H1 (cell line): ENCODE measurements around the gene INPPL1. TPM values are rescaled to one million over a fixed set of nuclear protein-coding genes. Genes with fewer than 3 reads are reported as not detected.

Source experiments
- CTCF ChIA-PET: fragments of 300-600 bp; sonication (Branson Sonifier 250); formaldehyde crosslinking; loops from one replicate; lab custom pipeline; 2021; ENCODE audit not compliant: partially characterized antibody; lab: Charles Lee
- POLR2A ChIA-PET: fragments of 300-600 bp; sonication (Branson Sonifier 250); formaldehyde crosslinking; loops from one replicate; lab custom pipeline; 2021; ENCODE audit warnings: inconsistent platforms; ENCODE audit not compliant: partially characterized antibody; lab: Charles Lee
- DNase-seq, 2 experiments: peaks; one replicate each; pipeline versions ENCODE4 v3.0.0 to v3.0.0-alpha.2; 2010 to 2022; ENCODE audit warnings: low spot score in 2 of 2, low read depth in 1 of 2, mixed read lengths in 1 of 2
- FAIRE-seq: peaks from 2 replicates; lab custom pipeline; 2011; peaks lifted over from hg19 to GRCh38; lab: Jason Lieb, UNC
- H2AFZ ChIP-seq: 2 replicates; pipeline ENCODE4 v1.8.1; 2012; ENCODE audit warnings: low read length, inconsistent platforms
- H2AK5ac ChIP-seq: 2 replicates; pipeline ENCODE4 v1.6.1; 2013; ENCODE audit warnings: low read depth, low read length
- H2BK120ac ChIP-seq: replicated peaks from 2 replicates; pipeline ENCODE3; 2013; ENCODE audit warnings: low read depth, low read length, inconsistent platforms
- H2BK12ac ChIP-seq: 2 replicates; pipeline ENCODE4 v1.6.1; 2013; ENCODE audit warnings: low read depth, low read length
- H2BK15ac ChIP-seq: 2 replicates; pipeline ENCODE4 v1.6.1; 2013; ENCODE audit warnings: low read length
- H2BK20ac ChIP-seq: 2 replicates; pipeline ENCODE4 v1.6.1; 2013; ENCODE audit warnings: low read length
- H2BK5ac ChIP-seq: 2 replicates; pipeline ENCODE4 v1.6.1; 2013; ENCODE audit warnings: low read depth, low read length
- H3K14ac ChIP-seq: 2 replicates; pipeline ENCODE4 v1.6.1; 2013; ENCODE audit warnings: inconsistent platforms; ENCODE audit not compliant: insufficient read length
- H3K18ac ChIP-seq: 2 replicates; pipeline ENCODE4 v1.6.1; 2013; ENCODE audit warnings: low read length; ENCODE audit errors: extremely low read depth
- H3K23ac ChIP-seq: 2 replicates; pipeline ENCODE4 v1.6.1; 2013; ENCODE audit warnings: inconsistent platforms; ENCODE audit not compliant: insufficient read length
- H3K23me2 ChIP-seq: 2 replicates; pipeline ENCODE4 v1.6.1; 2013; ENCODE audit warnings: low read depth, low read length
- H3K27ac ChIP-seq: 2 replicates; pipeline ENCODE4 v1.6.1; 2011; ENCODE audit warnings: low read depth, low read length, inconsistent platforms
- H3K27me3 ChIP-seq, 4 experiments: replicated peaks in 1 of 4; 1 replicate in 1 of 4; 2 replicates in 3 of 4; pipeline versions ENCODE4 v1.6.1 to v1.8.1; 2011 to 2013; ENCODE audit warnings: low read length in 3 of 4, mild to moderate bottlenecking in 3 of 4, inconsistent platforms in 2 of 4, mixed read lengths in 2 of 4, moderate library complexity in 1 of 4; ENCODE audit not compliant: control insufficient read depth in 3 of 4, insufficient read depth in 3 of 4; ENCODE audit errors: extremely low read depth in 1 of 4
- H3K36me3 ChIP-seq, 4 experiments: 2 replicates each; pipeline versions ENCODE4 v1.6.1 to v1.8.1; 2011 to 2013; ENCODE audit warnings: mild to moderate bottlenecking in 4 of 4, low read length in 3 of 4, moderate library complexity in 2 of 4, control low read depth in 1 of 4, inconsistent platforms in 1 of 4; ENCODE audit not compliant: insufficient read depth in 4 of 4, control insufficient read depth in 2 of 4
- H3K4ac ChIP-seq: replicated peaks from 2 replicates; pipeline ENCODE3; 2013; ENCODE audit warnings: low read length, low read depth, mixed read lengths, inconsistent platforms; ENCODE audit not compliant: insufficient read length
- H3K4me1 ChIP-seq, 4 experiments: replicated peaks in 1 of 4; 1 replicate in 1 of 4; 2 replicates in 3 of 4; pipeline versions ENCODE4 v1.6.1 to v1.8.1; 2011 to 2013; ENCODE audit warnings: low read length in 3 of 4, inconsistent platforms in 2 of 4, mixed read lengths in 1 of 4; ENCODE audit not compliant: insufficient read depth in 4 of 4, control insufficient read depth in 3 of 4
- H3K4me2 ChIP-seq, 2 experiments: 2 replicates each; pipeline versions ENCODE4 v1.6.1 to v1.8.1; 2011 to 2013; ENCODE audit warnings: low read depth in 2 of 2, low read length in 2 of 2, control low read depth in 1 of 2, inconsistent platforms in 1 of 2, mild to moderate bottlenecking in 1 of 2; ENCODE audit not compliant: insufficient read depth in 1 of 2
- H3K4me3 ChIP-seq, 4 experiments: fragments of 200-600, 300-600 bp in 1 of 4; sonication (generic), shearing (Covaris generic), sonication (Bioruptor Twin) in 1 of 4; 2 replicates each; pipeline versions ENCODE4 v1.5.1 to v1.8.1; 2011 to 2016; ENCODE audit warnings: low read length in 4 of 4, low read depth in 3 of 4, control low read depth in 2 of 4, inconsistent platforms in 2 of 4, mild to moderate bottlenecking in 2 of 4, mixed read lengths in 1 of 4, moderate library complexity in 1 of 4; ENCODE audit not compliant: insufficient read depth in 2 of 4; ENCODE audit errors: extremely low read depth in 1 of 4
- H3K56ac ChIP-seq: replicated peaks from 2 replicates; pipeline ENCODE3; 2013; ENCODE audit warnings: low read depth, mild to moderate bottlenecking, mixed read lengths, low read length, inconsistent platforms; ENCODE audit not compliant: insufficient read length
- H3K79me1 ChIP-seq: 2 replicates; pipeline ENCODE4 v1.6.1; 2013; ENCODE audit warnings: low read depth, low read length, control low read depth
- H3K79me2 ChIP-seq, 2 experiments: 2 replicates each; pipeline versions ENCODE4 v1.6.1 to v1.8.1; 2012 to 2013; ENCODE audit warnings: low read length in 2 of 2, mild to moderate bottlenecking in 2 of 2, inconsistent platforms in 1 of 2; ENCODE audit not compliant: insufficient read depth in 2 of 2, control insufficient read depth in 1 of 2
- H3K9ac ChIP-seq, 4 experiments: replicated peaks in 1 of 4; 1 replicate in 1 of 4; 2 replicates in 3 of 4; pipeline versions ENCODE4 v1.6.1 to v1.8.1; 2011 to 2013; ENCODE audit warnings: low read depth in 3 of 4, low read length in 3 of 4, control low read depth in 2 of 4, mild to moderate bottlenecking in 2 of 4, moderate library complexity in 2 of 4, inconsistent platforms in 1 of 4; ENCODE audit errors: extremely low read depth in 1 of 4
- H3K9me3 ChIP-seq, 2 experiments: 2 replicates each; pipeline versions ENCODE4 v1.6.1 to v1.8.1; 2012 to 2013; ENCODE audit warnings: mild to moderate bottlenecking in 2 of 2, moderate library complexity in 2 of 2, control low read depth in 1 of 2, inconsistent platforms in 1 of 2, low read depth in 1 of 2, low read length in 1 of 2, mixed read lengths in 1 of 2; ENCODE audit not compliant: insufficient read depth in 2 of 2
- H4K20me1 ChIP-seq, 2 experiments: replicated peaks in 1 of 2; 2 replicates each; pipeline versions ENCODE3 to v1.8.1; 2011 to 2013; ENCODE audit warnings: inconsistent platforms in 2 of 2, low read length in 2 of 2, mild to moderate bottlenecking in 1 of 2; ENCODE audit not compliant: insufficient read depth in 2 of 2, control insufficient read depth in 1 of 2
- H4K5ac ChIP-seq: 2 replicates; pipeline ENCODE4 v1.6.1; 2013; ENCODE audit warnings: low read length, low read depth, mixed read lengths, inconsistent platforms; ENCODE audit not compliant: insufficient read length
- H4K8ac ChIP-seq: 2 replicates; pipeline ENCODE4 v1.8.0; 2013; ENCODE audit warnings: mild to moderate bottlenecking, moderate library complexity, low read length, inconsistent platforms; ENCODE audit not compliant: insufficient read depth; ENCODE audit errors: extremely low read depth
- H4K91ac ChIP-seq: replicated peaks from 2 replicates; pipeline ENCODE3; 2013; ENCODE audit warnings: low read length, mixed read lengths, inconsistent platforms; ENCODE audit not compliant: insufficient read length
- PHF8 ChIP-seq: fragments of 200-600 bp; sonication (generic); conservative IDR thresholded peaks from 2 replicates; pipeline ENCODE4 v1.7.1; 2012; ENCODE audit warnings: low read depth, mild to moderate bottlenecking, inconsistent platforms, low read length, moderate library complexity
- WGBS, 2 experiments: shearing (Covaris generic) in 1 of 2; methylation state at CpG; one replicate each; pipeline versions ENCODE4 v1.1.6 to v1.1.7; 2013 to 2015; ENCODE audit warnings: low lambda C conversion rate in 2 of 2, mixed read lengths in 2 of 2, inconsistent platforms in 1 of 2, low coverage in 1 of 2, missing lambda C conversion rate in 1 of 2; ENCODE audit not compliant: insufficient replicate concordance in 2 of 2, insufficient coverage in 1 of 2, insufficient read length in 1 of 2; ENCODE audit errors: extremely low coverage in 1 of 2, missing lambda C conversion rate in 1 of 2; 5-methylcytosine and 5-hydroxymethylcytosine counted together
- polyA plus RNA-seq, 7 experiments: library from polyadenylated mRNA; depleted of rRNA in 3 of 7; stranded (reverse) in 5 of 7; unstranded in 2 of 7; fragments of >200 nt in 5 of 7; fragments of 200-250 nt in 2 of 7; gene quantifications; 1 replicate in 5 of 7; 2 replicates in 1 of 7; 4 replicates in 1 of 7; pipeline versions ENCODE4 v1.2.1 to v1.2.3, GENCODE V29; 2011 to 2013; ENCODE audit warnings: missing spikeins in 2 of 7, mixed read lengths in 2 of 7
- total RNA-seq: library from RNA; stranded (reverse); fragmentation: NEBNext Ultra II Directional; extraction: Animal tissue kit (Norgen Biotek cat#: 25700); gene quantifications from 2 replicates; pipeline ENCODE4 v1.2.1, GENCODE V29; 2021

INPPL1 gene
- total and polyA plus RNA-seq, 2 of the 8 experiments (the other 6 are each of a cell fraction or from before 2014, with no cell fraction given) = 54.5 to 79.5 TPM

DNA sequence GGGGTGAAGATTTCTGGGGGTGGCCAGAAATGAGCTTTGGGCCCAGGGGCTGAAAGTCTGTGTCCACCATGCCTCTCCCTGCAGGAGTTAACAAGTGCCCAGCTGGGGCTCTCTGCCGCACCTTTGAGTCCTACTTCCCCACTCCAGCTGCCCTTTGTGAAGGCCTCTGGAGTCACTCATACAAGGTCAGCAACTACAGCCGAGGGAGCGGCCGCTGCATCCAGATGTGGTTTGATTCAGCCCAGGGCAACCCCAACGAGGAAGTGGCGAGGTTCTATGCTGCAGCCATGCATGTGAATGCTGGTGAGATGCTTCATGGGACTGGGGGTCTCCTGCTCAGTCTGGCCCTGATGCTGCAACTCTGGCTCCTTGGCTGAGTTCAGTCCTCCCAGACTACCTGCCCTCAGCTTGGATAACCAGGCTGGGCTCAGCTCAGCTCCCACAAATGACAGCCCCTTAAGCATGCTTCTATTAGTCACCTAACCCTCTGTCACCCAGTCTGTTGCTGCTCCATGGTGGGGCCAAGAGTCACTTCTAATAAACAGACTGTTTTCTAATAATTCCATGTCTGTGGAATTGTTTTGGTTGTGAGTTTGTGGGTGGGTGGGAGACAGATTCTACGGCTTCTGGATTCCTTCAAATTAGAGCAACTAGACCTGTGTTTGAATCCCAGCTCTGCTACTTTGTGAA is 3.0 kb upstream of the INPPL1 start:
- Histone ChIP-seq H2AK5ac (no peak overlapping the region), H3K23me2 (peaks cover 15% of the 10 kb centered on the region), H2BK15ac (peak overlapping the region; percentile 90; the same call in 1 of the 2 replicates), H3K4ac (no peak overlapping the region), H2BK20ac (peak overlapping the region; percentile 40; the same call in 1 of the 2 replicates), H3K4me1 (peaks cover 10 to 11% (median 11%) of the 10 kb centered on the region in 4 experiments; a peak in 6 of 7 replicates), H3K4me3 (no peak overlapping the region), H2BK12ac (no peak overlapping the region), H2AFZ (no peak overlapping the region), H3K79me2 (peaks cover 0 to 11% of the 10 kb centered on the region in 2 experiments; a peak in 2 of 4 replicates), H3K14ac (no peak overlapping the region), H4K5ac (no peak overlapping the region), H3K4me2 (no peak overlapping the region; a peak in 1 of 4 replicates), H3K27ac (no peak overlapping the region), H4K91ac (no peak overlapping the region), H3K36me3 (no peaks in the 10 kb centered on the region), H3K56ac (no peak overlapping the region), H3K18ac (no peak overlapping the region; the same call in 1 of the 2 replicates), H3K23ac (no peak overlapping the region), H3K79me1 (peaks cover 3% of the 10 kb centered on the region), H3K9ac (no peak overlapping the region), H4K20me1 (peaks cover 0 to 3% of the 10 kb centered on the region in 2 experiments), H3K27me3 (no peaks in the 10 kb centered on the region; a peak in 2 of 7 replicates), H2BK120ac (no peak overlapping the region), H3K9me3 (no peaks in the 10 kb centered on the region), H4K8ac (no peak overlapping the region), H2BK5ac (no peak overlapping the region)
- CTCF ChIA-PET = interaction anchor here (0.9 to 2.1 kb wide), 7 partner anchors 8 to 106 kb away, joined by 3 to 9 read pairs (median 4); no protein-coding TSS in a partner anchor
- no peak for TF ChIP-seq PHF8
- POLR2A ChIA-PET = interaction anchor here (0.9 to 9.9 kb wide), 3 partner anchors 13 to 22 kb away, joined by 4 to 160 read pairs (median 15); partner anchors contain the start of gene PHOX2A
- peak in 1 of 2 experiments; percentile 35 for DNase-seq
- FAIRE-seq = no peak
- WGBS, 2 experiments = 96% methylated on average over 7 of the region's 7 CpGs; no CpG with 5 or more reads in 1 of the 2 experiments
